Measurements from ENCODE around the gene CBLL1.

- TF ChIP-seq CTCF (IDR thresholded peaks at IDR 0.05) (no peak), POLR2A (IDR thresholded peaks at IDR 0.05) (no peak)
Measured at GRCh38 chr7:107785926-107786325, 42.0 kb downstream of the CBLL1 start.
